Fibroblast of pulmonary artery (primary cell): ENCODE data around the gene OBP2B.
"Not testable (repeated sequence)": the region's sequence is repeated elsewhere in the genome, so short reads cannot be mapped to it uniquely, and the experiment has no call there.

ENCODE experiments used
- DNase-seq: peaks from one replicate; pipeline ENCODE4 v3.0.0-alpha.2; 2010; ENCODE audit warnings: low read depth
- H3K4me3 ChIP-seq: replicated peaks from 2 replicates; pipeline ENCODE4 v1.5.1; 2011; ENCODE audit warnings: low read depth, mild to moderate bottlenecking, control low read depth, low read length, moderate library complexity
- TF ChIP-seq, protein P1 (sequence below): IDR thresholded peaks from 2 replicates; pipeline ENCODE4 v1.5.1; 2011; ENCODE audit warnings: mild to moderate bottlenecking, control low read depth, low read length, inconsistent platforms; ENCODE audit errors: missing control alignments

The OBP2B gene

GRCh38 chr9:133253268-133253667 lies 44.2 kb upstream of the OBP2B start:
- no peak overlapping the region for H3K4me3 ChIP-seq
- no peak for DNase-seq
- TF ChIP-seq, protein P1, sequence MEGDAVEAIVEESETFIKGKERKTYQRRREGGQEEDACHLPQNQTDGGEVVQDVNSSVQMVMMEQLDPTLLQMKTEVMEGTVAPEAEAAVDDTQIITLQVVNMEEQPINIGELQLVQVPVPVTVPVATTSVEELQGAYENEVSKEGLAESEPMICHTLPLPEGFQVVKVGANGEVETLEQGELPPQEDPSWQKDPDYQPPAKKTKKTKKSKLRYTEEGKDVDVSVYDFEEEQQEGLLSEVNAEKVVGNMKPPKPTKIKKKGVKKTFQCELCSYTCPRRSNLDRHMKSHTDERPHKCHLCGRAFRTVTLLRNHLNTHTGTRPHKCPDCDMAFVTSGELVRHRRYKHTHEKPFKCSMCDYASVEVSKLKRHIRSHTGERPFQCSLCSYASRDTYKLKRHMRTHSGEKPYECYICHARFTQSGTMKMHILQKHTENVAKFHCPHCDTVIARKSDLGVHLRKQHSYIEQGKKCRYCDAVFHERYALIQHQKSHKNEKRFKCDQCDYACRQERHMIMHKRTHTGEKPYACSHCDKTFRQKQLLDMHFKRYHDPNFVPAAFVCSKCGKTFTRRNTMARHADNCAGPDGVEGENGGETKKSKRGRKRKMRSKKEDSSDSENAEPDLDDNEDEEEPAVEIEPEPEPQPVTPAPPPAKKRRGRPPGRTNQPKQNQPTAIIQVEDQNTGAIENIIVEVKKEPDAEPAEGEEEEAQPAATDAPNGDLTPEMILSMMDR = no peak

DNA sequence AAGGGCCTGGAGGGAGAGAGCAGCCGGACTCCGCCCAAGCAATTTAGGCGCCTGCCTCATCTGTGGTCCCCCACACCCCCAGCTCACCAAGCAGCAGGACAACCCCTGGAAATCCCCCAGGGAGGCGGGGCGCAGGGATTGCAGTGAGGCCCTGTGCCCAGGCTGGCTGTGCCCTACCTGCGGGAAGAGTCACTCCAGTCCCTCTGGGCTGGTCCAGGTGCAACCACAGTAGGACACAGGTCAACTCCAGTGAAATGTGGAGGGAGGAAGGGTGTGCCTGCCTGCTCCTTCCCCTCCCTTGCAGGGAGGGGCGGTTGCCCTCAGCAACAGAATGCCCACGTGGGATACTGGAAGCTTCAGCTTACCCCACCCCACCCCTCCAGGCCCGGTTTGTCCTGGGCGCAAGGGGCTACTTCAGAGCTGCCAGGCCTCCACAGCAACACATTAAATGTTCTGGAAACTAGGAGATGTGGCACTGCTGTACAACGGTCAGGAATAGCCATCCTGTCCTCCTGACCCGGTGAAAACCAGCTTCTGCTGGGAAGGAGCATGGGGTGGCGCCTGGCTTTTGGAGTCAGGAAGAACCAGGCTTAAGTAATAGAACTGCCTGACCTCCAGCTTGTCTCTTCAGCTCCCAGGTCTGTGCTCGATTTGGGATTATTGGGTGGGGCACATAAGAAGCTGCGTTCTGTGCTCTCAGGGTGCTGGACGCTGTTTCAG lies 43.4 kb upstream of the OBP2B start:
- no peak for DNase-seq
- H3K4me3 ChIP-seq = no peak overlapping the region
- TF ChIP-seq, protein P1 = no peak

DNA sequence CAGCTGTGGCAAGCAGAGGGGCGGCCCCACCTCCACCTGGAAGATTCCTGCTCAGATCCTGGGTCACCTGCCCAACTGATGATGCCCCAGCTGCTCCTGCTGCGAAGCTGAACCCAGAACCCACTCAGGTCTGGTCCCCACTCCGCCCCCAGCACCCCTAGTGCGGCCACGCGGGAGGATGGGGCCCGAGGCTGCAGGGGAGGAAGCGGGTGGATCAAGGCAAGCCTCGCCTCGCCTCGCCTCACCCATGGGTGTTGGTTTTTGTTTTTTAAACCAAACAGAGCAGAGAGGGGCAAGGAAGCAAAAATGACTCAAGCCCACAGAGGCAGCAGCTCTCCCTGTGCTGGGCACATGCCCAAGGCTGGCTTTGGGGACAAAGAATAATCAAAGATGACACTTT lies 42.7 kb upstream of the OBP2B start:
- TF ChIP-seq, protein P1 = no peak
- no peak for DNase-seq

GRCh38 chr9:133251221-133251620 lies 42.2 kb upstream of the OBP2B start:
- not testable (repeated sequence) for DNase-seq, H3K4me3 ChIP-seq

More for the DNA sequence above, 42.7 kb upstream of the OBP2B start:
- H3K4me3 ChIP-seq = no peak overlapping the region

DNA sequence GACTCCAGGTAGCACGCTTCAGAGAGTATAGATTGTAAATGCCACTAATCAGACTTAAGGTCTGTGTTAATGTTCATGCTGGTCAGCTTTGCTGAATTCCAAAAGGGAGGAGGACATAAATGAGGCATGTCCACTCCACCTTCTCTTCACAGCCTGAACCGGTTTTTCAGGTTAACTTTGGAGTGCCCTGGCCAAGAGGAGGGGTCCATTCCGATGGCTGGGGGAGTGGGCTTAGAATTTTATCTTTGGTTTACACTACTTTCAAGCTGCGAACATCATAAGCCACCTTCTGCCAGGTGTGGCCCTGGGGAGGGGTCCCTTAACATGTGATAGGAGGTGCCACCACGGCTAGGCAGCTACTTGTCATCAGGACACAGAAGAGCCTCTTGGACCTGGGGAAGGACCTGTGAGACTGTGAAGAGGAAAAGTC lies 41.7 kb upstream of the OBP2B start:
- no peak for DNase-seq
- no peak overlapping the region for H3K4me3 ChIP-seq
- TF ChIP-seq, protein P1 = no peak

DNA sequence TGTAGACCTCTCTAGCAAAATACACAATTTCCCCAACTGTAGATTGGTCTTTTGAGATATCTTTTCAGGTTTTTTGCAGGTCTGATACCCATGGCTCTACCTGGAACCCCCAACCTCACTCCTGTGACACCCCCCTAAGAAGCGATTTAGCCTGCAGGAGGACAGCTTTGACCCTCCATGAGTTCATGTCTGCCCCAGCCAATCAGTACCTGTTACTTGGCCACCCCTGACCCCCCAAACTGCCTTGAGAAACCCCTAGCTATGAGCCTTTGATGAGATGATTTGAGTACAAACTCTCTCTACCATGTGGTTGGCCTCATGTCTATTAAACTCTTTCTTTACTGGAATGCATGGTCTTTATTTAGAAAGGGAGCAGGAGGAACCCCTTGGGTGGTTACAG lies 40.3 kb upstream of the OBP2B start:
- no peak for DNase-seq
- H3K4me3 ChIP-seq = no peak overlapping the region
- TF ChIP-seq, protein P1 = no peak

GRCh38 chr9:133248726-133249295 lies 39.8 kb upstream of the OBP2B start:
- TF ChIP-seq, protein P1 = no peak
- no peak overlapping the region for H3K4me3 ChIP-seq
- DNase-seq = no peak
